ENCODE measurements around the gene GPATCH2L. TPM values are rescaled to one million over a fixed set of nuclear protein-coding genes. Genes with fewer than 3 reads are reported as not detected.

GPATCH2L gene
- polyA plus RNA-seq (ENCODE audit: insufficient read length in 4 of 4): 10 to 100 TPM; 32.8 to 38.9 (median 37.7) TPM

DNA sequence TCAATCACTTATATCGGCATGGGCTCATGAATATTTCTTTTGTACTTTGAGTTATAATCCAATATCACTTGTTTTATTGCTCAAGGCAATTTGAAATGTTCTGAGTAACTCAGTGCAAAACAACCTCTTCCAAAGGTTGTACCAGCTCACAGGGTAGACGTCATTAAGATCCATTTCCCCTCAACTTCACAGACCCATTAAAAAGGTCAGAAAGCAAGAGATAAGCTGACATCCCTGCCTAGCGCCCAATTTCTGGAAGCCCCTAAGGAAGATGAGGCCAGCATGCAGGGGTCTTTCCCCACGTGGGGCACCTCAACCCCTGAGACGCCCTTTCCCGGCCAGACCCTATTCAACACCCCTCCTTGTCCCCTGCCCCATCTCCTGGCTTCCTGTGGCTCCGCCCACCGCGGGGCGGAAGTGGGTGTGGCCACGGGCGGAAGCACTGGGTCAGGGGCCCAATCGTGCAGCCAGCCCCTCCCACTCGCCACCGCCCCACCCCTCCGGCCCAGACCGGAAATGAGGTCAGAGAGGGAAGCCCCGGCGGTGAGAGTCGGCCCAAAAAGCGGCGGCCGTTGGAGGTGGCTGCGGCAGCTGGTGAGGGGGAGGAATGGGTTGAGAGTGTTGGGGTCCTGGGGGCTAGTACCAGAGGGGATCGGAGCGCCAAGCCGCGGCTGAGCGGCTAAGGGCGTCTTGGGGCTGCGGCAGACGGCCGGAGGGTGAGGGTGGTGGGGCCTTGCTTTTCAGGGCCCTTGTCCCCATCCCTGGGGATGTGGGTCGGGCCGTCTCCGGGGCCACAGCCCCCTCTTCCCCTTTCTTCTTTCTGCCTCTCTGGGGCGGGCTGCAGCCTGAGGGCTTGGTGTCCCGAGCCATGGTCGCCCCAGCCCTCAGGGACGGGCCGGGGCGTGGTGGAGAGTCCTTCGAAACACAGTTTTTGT, at the start of gene GPATCH2L:
Gene GPATCH2L (plus strand): TSS at position 525 of the 935 bp plus-strand sequence. CDS start 2,442 bp downstream, outside the sequence.
- DNase-seq (ENCODE audit: low read depth in 4 of 4, low spot score in 3 of 4): peak; percentile 76 to 90 (median 86)

DNA sequence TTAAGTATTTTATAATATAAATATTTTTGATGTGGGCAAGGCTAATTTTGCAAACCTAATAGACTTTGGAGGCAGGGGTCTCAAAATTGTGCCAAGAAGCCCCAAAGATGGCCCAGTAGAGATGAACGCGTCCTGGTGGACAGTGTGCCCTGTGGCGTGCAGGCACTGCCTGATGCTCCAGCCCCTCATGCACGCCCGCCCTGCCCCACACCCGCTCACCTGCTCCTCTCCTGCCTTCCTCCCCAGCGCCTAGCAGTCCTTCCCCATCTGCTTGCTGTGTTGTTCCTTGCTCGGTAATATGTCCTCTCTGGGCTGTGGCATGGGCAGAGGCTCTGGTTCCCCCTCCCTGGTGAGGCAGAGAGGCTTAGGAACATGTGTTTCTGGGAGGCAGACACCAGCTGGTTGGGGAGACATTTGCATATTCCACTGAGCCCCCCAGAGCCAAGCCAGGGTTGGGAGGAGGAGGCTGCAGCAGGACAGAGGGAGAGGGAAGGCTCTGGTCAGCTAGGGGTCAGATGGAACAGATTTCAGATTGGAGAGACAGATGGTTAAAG, 46.8 kb upstream of the GPATCH2L start:
- DNase-seq (ENCODE audit: low read depth in 4 of 4, low spot score in 3 of 4): no peak

DNA sequence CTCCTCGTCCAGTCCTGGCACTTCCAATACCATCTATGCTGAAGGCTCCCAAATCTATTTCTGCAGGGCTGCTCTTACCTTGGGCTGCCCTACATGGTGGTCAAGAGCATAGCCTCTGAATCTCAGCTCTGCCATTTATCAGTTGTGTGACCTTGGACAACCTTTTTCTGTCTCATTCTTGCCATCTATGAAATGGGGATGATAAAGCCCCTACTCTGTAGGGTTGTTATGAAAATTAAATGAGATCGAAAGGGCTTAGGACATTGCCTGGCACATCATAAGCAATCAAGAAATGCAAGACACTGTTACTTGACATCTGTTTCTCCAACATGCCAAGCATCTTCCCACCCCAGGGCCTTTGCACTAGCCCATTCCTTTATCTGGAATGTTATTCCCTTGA, 45.5 kb upstream of the GPATCH2L start:
- DNase-seq (ENCODE audit: low read depth in 4 of 4, low spot score in 3 of 4): no peak

DNA sequence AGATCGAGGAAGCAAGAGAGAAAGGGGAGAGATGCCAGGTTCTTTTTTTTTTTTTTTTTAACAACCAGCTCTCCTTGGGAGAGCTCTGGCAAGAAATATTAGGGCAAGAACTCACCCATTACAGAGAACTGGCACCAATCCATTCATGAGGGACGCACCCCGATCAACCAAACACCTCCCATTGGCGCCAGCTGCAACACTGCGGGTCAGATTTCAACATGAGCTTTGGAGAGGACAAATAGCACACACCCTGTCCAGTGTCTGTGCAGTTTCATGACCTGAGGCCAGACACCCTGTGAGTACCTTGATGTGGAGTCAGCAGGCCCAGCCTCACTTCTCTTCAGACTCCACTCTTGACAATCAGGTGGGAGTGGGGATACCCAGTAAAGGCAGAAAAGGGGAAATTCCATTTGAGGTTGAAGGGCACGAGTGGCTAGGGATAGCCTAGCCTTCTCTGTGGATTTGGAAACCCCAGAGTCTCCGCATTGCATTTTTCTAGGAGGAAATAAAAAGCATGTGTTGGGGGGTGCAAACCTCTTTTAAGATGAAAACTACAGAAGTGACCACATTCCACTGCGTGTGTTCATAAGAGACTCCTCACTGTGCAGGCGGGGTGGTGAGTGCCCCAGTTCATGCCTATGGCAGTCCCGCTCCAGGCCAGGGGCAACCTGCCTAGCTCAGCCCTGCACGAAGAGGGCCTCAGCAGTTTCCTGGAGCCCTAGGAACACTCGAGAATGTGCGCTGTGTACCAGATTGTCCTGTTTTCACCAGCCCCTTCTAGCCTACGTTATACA, 42.4 kb upstream of the GPATCH2L start:
- no peak for DNase-seq (ENCODE audit: low read depth in 4 of 4, low spot score in 3 of 4)

DNA sequence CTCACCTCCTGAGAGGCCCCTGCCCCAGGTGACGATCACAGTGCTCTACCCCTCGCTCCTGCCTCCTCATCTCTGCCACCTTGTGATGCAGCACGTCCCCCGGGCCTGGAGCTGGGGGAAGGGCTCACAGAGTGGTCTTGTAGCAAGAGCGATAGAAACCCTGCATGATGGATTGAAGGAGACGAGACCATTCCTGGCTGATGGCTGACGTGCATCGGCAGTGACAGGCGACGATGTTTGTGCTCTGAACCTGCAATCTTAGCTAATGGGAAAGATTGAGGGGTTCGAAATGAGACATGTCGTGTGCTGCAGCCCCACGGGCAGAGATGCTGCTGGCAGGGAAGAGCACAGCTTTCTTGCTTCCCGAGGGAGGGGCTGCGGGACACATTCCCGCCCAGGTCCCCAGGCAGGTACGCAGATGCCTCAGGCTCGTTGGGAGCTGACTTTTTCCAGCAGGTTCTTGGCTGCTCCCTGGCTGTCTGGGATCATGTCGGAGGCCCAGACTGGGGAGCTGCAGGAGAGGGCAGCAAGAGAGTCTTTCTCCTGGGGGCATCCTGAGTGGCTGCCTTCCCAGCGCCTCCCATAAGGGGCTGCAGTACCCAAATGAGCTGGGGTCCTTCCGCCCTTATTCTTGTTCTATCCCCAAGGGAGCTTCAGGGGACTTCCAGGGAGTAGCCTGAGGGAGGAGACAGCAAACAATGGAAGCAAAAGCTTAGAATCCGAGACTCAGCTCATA, 38.7 kb upstream of the GPATCH2L start:
- DNase-seq (ENCODE audit: low read depth in 4 of 4, low spot score in 3 of 4): no peak

DNA sequence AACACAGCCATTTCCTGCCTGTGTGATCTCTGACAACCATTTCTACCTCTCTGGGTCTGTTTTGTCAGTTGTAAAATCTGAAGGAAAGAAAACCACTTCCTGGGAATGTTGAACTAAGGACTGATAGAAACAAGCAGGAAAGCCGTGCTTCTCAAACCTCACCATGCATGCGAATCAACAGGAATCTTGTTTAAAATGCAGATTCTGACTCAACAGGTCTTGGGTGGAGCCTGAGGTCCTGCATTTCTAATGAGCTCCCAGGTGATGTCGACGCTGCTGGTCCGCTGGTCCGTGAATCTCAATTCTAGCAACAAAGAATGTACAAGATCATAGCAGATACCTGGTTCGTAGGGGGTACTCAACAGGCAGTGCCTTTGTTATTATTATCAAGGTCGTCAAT, 38.0 kb upstream of the GPATCH2L start:
- DNase-seq (ENCODE audit: low read depth in 4 of 4, low spot score in 3 of 4): no peak

DNA sequence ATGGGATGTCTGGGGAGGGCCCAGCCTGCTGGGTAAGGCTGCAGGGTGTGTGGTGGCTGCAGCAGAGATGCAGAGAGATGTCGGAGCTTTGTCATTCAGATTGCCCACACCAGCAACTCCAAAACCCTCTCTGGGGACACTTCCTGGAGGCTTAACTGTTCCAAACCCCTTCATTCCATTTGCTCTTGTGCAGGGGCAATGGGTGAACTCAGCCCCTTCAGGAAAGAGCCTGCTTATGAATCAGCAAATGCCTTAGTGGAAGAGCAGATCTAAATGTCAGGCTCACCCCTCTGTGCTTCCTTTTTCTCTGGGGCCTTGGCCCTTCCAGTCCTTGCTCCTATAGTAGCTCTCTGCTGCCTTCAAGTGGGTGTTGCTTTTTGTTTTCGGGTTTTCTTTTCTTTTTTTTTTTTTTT, 36.7 kb upstream of the GPATCH2L start:
- no peak for DNase-seq (ENCODE audit: low read depth in 4 of 4, low spot score in 3 of 4)

DNA sequence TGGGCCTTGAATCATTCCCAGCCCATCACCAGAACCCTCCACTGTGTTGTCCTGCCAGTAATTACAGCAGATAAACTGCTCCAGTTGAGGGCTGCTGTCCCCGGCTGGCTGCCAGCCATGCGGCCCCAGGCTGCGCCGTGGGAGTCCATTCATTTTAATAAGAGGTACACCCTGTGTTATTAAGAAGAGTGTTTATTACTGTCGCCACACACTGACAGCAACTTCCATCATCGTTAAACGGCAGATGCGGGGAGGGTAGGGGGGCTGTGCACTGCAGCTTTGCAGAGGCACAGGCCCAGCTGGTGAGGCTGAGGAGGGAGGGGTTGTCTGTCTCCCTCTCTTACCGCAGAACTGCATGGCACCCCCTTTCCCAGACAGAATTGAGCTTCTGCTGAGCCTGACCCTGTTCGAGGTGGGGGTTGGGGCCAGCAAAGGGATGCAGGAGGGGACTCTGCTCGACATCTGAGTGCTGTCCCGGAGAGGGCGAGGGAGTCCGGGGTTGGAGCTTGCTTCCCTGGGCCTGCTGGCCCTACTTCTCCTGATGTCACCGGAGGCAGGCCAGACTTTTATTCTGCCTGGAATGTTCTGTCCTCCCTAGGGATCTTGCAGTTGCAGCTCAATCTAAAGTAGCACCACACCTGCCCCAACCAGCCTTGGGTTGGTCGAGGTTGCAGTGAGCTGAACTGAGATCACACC, 33.8 kb upstream of the GPATCH2L start:
- no peak for DNase-seq (ENCODE audit: low read depth in 4 of 4, low spot score in 3 of 4)

DNA sequence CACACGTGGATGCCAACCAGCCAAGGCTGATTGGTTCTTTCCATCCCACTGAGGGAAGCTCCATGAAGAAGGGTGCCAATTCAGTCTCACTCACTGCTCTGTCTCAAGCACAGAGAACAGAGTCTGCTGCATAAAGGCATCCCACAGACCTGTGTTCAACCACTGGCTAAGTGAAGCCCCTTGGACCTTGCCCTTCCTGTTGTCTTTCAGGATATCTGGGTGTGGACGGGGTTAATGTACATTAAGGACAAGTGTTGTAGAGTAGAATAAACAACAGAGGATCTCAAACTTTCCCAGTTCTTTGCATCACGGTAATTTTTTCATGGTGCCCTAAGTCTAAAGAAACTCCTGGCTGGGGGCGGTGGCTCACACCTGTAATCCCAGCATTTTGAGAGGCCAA, 33.1 kb upstream of the GPATCH2L start:
- no peak for DNase-seq (ENCODE audit: low read depth in 4 of 4, low spot score in 3 of 4)

DNA sequence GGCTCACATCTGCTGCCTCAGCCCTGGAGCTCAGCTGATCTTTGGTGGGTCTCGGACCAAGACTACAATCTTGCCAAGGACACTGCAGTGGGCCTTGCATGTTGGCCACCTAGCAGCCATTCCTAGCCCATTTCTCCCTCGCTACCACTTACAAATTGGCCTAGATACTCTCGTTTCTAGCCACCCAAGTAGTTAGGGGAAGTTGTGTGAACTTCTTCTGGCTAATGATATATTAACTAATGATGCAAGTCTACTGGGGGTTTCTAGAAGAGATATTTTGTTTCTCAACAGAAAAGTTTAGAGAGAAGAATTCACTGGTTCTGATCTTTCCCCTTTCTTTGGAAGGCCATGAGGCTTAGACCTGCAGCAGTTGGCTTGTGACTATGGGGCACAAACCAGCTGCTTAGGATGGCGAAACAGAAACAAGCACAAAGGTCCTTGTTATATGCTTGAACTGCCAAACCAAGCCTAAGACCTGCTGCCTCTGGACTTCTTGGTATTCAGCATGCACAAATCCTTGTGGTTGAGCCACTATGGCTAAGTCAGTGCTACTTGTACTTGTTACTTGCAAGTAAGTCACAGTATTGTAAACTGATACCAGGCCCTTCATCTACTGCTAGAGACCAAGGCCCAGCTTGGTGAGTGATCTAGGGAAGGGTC, 30.5 kb upstream of the GPATCH2L start:
- DNase-seq (ENCODE audit: low read depth in 4 of 4, low spot score in 3 of 4): no peak

DNA sequence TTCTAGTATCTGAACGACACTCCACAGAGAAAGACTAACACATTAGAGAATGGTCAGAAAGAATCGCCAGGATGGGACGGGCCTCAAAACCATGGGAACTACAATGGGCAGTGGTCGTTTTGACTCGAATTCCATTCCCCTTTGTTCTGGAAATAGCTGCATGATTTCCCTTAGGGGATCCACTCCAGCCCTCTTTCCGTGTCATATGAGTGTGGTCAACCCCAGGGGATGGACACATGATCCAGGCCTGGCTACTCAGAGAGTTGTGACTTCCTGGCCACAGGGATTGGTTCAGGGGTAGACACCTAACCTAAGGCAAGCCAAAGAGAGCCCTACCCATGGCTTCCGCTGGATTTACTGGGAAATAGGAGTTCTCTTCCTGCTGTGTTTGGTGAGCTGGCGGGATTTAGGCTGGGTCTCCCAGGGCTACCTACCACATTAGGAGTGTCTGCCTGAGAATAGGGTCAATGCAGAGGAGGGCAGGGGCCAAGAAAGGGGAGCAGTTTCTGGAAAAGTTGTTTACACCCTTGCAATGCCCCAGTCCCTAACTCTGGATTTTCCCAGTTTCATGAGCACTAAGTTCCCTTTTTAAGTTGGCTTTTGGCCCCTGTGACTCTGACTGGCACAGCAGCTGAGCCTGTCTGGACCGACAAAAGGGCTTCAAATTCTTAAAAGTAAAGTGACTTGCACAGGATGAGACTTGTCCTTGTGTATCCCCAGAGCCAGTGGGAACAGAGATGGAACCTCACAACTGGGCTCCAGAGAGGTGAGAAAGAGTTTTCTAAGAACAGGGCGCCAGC, 28.1 kb upstream of the GPATCH2L start:
- DNase-seq (ENCODE audit: low read depth in 4 of 4, low spot score in 3 of 4): no peak

DNA sequence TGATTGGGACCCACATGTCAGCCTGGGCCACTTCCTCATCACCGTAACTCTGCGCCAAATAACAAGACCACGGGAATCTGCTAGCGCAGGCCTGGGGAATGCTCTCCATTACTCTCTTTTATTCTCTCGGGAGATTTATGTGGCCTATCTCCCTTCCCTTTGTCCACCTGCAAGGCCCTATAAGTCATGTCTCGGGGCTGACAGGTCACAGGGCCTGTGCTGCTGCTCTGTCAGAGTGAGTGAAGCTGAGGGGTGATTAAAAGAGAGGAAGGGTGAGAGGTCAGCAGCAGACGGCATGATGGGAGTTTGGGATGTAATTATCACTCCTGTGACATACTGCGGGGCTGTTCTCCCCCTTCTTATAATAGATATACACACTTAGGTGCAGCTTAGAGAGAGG, 26.2 kb upstream of the GPATCH2L start:
- no peak for DNase-seq (ENCODE audit: low read depth in 4 of 4, low spot score in 3 of 4)

DNA sequence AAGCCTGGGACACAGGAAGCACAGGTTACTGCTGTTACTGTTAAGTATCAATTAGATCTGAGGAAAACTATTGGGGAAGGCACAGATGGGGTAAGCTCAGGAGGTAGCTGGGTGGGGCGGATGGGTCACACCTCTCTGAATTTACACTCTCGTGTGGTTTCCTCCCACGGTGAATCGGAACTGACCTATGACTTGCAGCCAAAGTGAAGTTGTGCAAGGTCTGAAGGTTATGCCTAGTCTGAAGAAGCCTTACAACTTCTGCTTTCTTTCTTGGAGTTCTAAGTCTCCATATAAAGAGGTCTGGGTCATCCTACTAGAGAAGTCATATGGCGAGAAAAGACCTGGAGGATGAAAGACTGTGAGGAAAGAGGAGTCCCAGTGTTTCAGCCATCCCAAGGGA, 25.6 kb upstream of the GPATCH2L start:
- DNase-seq (ENCODE audit: low read depth in 4 of 4, low spot score in 3 of 4): no peak

DNA sequence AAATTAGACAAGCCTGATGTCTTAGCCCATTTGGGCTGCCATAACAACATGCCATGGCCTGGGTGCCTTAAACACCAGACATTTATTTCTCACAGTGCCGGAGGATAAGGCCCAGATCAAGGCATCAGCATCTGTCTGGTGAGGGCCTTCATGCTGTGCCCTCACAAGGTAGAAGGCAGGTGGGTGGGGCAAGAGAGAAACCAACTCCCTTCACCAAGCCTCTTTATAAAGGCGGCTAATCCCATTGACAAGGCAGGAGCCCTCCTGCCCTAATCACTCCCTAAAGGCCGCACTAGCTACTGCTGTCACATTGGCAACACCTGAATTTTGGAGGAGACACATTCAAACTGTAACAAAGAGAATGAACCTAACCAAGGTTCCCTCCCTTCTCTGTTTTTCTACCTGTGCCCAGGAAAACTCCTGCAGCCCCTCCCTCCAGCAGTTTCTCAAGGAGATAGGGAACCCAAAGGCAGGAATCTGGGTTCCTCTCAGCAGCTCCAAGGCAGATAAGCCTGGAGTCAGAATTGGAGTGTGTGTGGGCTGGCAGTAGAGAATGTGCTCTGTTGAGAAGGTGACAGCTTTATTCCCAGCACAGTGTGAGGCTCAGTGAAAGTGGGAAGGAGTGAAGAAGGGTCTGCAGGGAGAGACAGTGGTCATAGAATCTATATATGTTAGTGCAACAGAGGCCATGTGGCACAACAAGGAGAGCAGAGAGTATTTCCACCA, 21.7 kb upstream of the GPATCH2L start:
- no peak for DNase-seq (ENCODE audit: low read depth in 4 of 4, low spot score in 3 of 4)

DNA sequence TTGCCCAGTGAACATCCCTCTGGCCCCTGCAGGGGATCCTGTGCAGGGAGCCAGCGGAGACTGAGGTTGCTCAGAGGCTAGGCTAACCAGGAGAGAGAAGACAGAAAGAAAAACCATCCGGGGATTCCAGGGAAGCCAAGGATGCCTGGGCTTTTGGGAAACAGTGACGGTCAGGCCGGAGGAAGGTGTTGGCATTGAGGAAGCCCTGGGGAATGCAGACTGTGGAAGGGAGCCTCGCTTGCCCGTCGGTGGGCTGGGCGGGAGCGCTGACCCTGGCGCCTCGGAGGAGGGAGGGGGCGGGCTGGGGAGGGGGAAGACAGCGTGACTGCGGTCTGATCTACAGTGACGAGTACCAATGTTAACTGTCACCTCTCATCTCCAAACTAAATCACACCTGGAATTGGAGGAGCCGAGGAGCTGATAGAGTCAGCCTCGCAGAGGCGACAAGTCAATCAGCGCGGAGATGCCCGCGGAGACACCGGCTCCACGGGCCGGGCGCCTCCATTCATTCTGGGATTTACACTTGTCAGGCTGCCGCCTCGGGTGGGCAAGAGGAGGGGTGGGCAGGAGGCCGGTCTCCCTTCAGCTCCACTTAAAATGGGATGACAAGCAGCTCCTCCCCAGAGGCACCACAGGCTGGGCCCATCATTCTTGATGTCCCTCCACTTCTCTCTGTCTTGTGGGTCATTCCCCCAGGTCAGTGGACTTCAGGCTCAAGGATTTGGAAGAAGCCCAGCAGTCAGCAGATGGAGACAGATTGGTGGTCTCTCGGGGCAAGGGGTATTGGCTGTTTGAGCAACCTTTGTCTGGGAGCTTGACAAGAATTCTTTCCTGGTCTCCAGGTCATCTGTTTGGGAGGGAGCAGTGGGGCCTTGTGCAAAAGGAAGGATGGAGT, 20.4 kb upstream of the GPATCH2L start:
- no peak for DNase-seq (ENCODE audit: low read depth in 4 of 4, low spot score in 3 of 4)

DNA sequence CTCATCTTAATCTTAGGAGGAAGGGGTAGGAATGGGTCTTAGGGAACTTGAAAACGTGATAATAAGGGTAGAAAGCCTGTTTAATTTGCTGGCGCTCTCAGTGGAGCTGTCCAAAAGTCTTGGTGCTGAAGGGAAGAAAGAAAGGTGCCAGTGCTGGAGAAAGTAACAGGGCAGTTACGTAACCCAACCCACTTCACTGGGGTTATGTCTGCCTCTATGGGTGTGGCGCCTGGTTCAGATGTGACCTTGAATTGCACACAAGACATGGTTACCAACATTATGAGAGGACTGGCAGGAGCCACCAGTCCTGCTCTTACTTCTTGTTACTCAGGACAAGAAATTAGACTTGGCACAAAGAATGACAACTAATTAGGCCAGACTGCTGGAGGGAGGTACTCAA, 18.6 kb upstream of the GPATCH2L start:
- no peak for DNase-seq (ENCODE audit: low read depth in 4 of 4, low spot score in 3 of 4)

DNA sequence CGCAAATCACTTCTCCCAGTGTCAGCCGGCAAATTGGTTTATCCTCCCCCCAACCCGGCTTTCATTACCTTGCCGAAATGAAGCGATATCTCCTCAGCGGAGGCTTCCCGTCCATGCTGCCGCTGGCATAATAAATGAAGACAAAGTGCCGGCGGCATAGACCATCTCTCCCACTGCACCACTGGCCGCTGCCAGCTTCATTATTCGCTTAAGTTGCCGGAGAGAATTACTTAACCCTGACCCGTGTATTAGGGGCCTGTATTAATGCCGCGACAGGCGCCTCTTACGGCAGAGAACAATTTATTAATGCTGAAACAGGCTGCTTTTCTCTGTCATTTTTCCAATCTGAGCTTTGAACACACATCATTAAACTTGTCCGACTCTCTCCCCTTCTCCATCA, 17.5 kb upstream of the GPATCH2L start:
- DNase-seq (ENCODE audit: low read depth in 4 of 4, low spot score in 3 of 4): no peak
